Measurements from ENCODE around the gene NR4A3.

NR4A3 gene

DNA sequence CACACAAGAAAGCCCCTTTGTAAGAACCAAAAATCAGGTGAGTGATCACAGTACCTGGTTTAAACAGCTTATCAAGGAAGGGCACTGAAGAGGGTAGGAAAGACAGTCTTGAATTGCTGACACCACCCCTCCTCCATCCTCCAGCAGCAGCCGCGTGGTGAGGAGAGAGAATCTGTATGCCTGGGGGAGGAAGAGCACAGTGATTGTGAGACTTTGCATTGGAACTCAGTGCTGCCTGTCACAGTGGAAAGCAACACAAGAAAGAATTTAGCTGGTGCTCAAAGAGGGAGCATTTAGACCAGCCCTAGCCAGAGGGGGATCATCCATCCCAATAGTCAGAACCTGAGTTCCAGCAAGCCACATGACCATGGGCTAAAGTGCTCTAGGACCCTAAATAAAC is 73.1 kb downstream of the NR4A3 start:
- Histone ChIP-seq H3K27ac (no peak overlapping the region), H3K27me3 (ENCODE audit: insufficient read depth, low read depth, severe bottlenecking) (no peaks in the 10 kb centered on the region), H3K36me3 (no peaks in the 10 kb centered on the region), H3K9me3 (ENCODE audit: severe bottlenecking) (no peaks in the 10 kb centered on the region), H3K4me3 (ENCODE audit: low read depth, low read length) (no peak overlapping the region)
- TF ChIP-seq, protein P1, sequence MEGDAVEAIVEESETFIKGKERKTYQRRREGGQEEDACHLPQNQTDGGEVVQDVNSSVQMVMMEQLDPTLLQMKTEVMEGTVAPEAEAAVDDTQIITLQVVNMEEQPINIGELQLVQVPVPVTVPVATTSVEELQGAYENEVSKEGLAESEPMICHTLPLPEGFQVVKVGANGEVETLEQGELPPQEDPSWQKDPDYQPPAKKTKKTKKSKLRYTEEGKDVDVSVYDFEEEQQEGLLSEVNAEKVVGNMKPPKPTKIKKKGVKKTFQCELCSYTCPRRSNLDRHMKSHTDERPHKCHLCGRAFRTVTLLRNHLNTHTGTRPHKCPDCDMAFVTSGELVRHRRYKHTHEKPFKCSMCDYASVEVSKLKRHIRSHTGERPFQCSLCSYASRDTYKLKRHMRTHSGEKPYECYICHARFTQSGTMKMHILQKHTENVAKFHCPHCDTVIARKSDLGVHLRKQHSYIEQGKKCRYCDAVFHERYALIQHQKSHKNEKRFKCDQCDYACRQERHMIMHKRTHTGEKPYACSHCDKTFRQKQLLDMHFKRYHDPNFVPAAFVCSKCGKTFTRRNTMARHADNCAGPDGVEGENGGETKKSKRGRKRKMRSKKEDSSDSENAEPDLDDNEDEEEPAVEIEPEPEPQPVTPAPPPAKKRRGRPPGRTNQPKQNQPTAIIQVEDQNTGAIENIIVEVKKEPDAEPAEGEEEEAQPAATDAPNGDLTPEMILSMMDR (IDR thresholded peaks at IDR 0.05; ENCODE audit: low read depth, low read length): no peak
- no peak for DNase-seq

DNA sequence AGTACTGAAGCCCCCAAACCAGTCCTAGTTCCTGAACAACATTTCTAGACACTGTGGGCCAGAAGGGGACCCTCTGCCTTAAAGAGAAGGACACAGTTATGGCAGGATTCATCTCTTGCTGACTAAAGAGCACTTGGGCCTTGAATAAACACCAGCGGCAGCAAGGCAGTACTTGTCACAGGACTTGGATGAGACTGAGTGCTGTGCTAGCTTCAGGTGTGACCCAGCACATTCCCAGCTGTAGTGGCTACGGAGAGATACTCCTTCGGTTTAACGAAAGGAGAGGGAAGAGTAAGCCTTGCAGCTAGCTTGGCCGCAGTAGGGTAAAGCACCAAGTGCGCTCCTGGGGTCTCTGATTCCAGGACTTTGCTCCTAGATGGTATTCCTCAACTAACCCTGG is 73.8 kb downstream of the NR4A3 start:
- no peak overlapping the region for H3K4me3 ChIP-seq (ENCODE audit: low read depth, low read length)
- H3K27me3 ChIP-seq (ENCODE audit: insufficient read depth, low read depth, severe bottlenecking): no peaks in the 10 kb centered on the region
- TF ChIP-seq, protein P1 (IDR thresholded peaks at IDR 0.05; ENCODE audit: low read depth, low read length): no peak
- no peak for DNase-seq
- H3K36me3 ChIP-seq: no peaks in the 10 kb centered on the region
- no peak overlapping the region for H3K27ac ChIP-seq
- no peaks in the 10 kb centered on the region for H3K9me3 ChIP-seq (ENCODE audit: severe bottlenecking)

- Histone ChIP-seq H3K27me3 (ENCODE audit: insufficient read depth, low read depth, severe bottlenecking) (no peaks in the 10 kb centered on the region), H3K4me3 (ENCODE audit: low read depth, low read length) (no peak overlapping the region), H3K27ac (no peak overlapping the region), H3K9me3 (ENCODE audit: severe bottlenecking) (no peaks in the 10 kb centered on the region), H3K36me3 (no peaks in the 10 kb centered on the region)
- DNase-seq: no peak
- TF ChIP-seq, protein P1 (IDR thresholded peaks at IDR 0.05; ENCODE audit: low read depth, low read length): no peak
These were observed 74.4 kb downstream of the NR4A3 start for GRCh38 chr9:99896119-99896518.

DNA sequence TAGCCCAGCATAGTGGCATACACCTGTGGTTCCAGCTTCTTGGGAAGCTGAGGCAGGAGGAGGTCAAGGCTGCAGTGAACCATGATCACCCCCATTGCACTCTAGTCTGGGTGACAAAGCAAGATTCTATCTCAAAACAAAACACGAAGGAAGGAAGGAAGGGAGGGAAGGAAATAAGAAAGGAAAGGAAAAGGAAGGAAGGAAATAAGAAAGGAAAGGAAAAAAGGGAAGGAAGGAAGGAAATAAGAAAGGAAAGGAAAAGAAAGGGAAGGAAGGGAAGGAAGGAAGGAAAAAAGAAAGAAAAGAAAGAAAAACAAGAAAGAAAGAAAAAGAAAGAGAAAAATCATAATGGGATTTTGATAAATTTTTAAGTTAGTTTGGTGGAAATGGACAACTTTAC is 81.7 kb downstream of the NR4A3 start:
- TF ChIP-seq, protein P1 (IDR thresholded peaks at IDR 0.05; ENCODE audit: low read depth, low read length): no peak
- Histone ChIP-seq H3K36me3 (peaks cover 5% of the 10 kb centered on the region), H3K27ac (no peak overlapping the region), H3K27me3 (ENCODE audit: insufficient read depth, low read depth, severe bottlenecking) (no peaks in the 10 kb centered on the region), H3K9me3 (ENCODE audit: severe bottlenecking) (peaks cover 4% of the 10 kb centered on the region), H3K4me3 (ENCODE audit: low read depth, low read length) (no peak overlapping the region)
- no peak for DNase-seq

- H3K4me3 ChIP-seq (ENCODE audit: low read depth, low read length): peak overlapping the region; percentile 93
- TF ChIP-seq, protein P1 (IDR thresholded peaks at IDR 0.05; ENCODE audit: low read depth, low read length): no peak
- H3K36me3 ChIP-seq: peaks cover 5% of the 10 kb centered on the region
- peak; percentile 25 for DNase-seq
- peak overlapping the region; percentile 96 for H3K27ac ChIP-seq
- H3K27me3 ChIP-seq (ENCODE audit: insufficient read depth, low read depth, severe bottlenecking): no peaks in the 10 kb centered on the region
- peaks cover 4% of the 10 kb centered on the region for H3K9me3 ChIP-seq (ENCODE audit: severe bottlenecking)
These were observed 84.2 kb downstream of the NR4A3 start for GRCh38 chr9:99905833-99906402.

Data from WERI-Rb-1 (cell line).